Measurements from ENCODE around the gene SBK3.
A peak's percentile ranks its signal among the peaks of the same experiment; 100 is the strongest.

Gene SBK3, protein sequence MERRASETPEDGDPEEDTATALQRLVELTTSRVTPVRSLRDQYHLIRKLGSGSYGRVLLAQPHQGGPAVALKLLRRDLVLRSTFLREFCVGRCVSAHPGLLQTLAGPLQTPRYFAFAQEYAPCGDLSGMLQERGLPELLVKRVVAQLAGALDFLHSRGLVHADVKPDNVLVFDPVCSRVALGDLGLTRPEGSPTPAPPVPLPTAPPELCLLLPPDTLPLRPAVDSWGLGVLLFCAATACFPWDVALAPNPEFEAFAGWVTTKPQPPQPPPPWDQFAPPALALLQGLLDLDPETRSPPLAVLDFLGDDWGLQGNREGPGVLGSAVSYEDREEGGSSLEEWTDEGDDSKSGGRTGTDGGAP

DNA sequence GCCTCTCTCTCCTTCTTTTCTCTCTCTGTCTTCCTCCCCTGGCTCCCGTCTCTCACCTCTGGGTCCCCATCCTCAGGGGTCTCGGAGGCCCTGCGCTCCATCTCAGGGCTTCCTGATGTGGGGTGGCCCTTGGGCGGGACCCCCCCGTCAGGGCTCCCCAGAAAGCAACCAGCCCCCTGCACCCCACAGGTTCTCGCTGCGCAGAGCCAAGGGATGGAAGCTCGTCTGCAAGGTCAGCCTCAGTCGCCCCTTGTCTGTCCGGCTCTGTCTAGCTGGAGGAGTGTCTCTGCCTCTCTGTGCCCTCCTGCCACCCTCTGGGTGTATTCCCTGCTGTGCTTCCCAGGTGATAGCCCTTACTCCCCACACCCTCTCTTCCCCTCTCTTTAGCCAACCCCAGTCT lies at the start of gene SBK3:
SBK3 (minus strand) TSS at position 101 of the 400 bp plus-strand sequence; CDS start at position 101, 0 bp downstream.
- no peak within 1 kb of the TSS for H3K4me3 ChIP-seq
- TF ChIP-seq, protein P1, sequence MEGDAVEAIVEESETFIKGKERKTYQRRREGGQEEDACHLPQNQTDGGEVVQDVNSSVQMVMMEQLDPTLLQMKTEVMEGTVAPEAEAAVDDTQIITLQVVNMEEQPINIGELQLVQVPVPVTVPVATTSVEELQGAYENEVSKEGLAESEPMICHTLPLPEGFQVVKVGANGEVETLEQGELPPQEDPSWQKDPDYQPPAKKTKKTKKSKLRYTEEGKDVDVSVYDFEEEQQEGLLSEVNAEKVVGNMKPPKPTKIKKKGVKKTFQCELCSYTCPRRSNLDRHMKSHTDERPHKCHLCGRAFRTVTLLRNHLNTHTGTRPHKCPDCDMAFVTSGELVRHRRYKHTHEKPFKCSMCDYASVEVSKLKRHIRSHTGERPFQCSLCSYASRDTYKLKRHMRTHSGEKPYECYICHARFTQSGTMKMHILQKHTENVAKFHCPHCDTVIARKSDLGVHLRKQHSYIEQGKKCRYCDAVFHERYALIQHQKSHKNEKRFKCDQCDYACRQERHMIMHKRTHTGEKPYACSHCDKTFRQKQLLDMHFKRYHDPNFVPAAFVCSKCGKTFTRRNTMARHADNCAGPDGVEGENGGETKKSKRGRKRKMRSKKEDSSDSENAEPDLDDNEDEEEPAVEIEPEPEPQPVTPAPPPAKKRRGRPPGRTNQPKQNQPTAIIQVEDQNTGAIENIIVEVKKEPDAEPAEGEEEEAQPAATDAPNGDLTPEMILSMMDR (IDR thresholded peaks at IDR 0.05): no peak
- peak within 1 kb of the TSS; percentile 5 to 52 for H3K27ac ChIP-seq
- DNase-seq (ENCODE audit: low spot score): no peak

DNA sequence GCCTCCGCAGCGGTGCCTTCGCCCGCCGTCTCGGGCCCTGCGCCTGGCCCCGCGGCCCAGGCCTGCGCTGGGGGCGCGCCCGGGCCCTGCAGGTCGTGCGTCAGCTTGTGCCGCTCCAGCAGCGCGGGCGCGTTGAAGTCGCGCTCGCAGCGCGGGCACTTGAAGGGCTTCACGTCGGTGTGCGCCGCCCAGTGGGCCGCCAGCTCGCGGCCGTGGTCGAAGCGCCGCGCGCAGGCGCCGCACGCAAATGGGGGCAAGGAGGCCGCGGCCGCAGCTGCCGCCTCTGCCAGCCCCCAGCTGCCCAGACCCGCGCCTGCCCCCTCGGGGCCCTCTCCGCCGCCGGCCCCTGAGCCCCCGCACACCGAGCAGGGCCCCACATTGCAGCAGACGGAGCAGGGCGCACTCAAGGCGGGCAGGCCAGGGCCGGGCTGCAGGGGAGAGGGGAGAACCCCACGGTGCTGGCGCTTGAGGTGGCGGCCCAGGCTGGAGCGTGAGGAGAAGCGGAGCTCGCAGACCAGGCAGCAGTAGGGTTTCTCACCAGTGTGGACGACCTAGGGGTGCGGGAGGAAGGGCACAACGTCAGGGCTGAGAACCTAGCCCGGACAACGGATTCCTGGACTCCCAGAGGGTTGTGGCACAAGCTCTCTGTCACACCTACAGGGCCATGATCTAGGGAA lies 47.9 kb upstream of the SBK3 start:
- Histone ChIP-seq H3K27ac (no peak overlapping the region), H3K4me3 (no peak overlapping the region)
- DNase-seq (ENCODE audit: low spot score): no peak
- TF ChIP-seq, protein P1 (IDR thresholded peaks at IDR 0.05): no peak

DNA sequence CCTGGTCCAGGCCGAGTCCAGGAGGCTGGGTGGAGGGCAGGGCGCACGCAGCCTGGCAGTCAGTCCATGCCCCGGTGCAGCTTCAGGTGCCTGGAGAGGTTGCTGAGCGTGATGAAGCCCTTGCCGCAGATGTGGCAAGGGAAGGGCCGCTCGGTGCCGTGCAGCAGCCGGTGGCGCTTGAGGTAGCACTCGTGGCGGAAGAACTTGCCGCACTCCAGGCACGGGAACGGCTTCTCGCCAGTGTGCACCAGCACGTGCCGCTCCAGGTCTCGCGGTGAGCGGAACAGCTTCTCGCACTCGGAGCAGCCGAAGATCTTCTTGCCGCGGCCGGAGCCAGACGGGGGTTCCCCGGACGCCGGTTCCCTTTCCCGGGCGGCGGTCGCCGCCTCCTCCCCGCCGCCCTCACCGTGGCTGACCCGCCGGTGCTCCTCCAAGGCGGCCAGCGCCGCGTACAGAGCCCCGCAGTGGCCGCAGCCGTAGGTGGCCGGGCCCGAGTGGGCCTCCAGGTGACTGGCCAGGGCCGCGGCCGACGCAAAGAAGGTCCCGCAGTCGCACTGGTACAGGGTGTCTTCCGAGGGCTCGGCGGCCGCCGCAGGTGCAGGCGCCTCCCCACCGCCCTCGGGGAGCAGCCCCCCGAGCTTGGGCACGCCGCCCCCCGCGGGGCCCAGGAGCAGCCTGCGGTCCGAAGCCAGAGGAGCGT lies 47.2 kb upstream of the SBK3 start:
- no peak overlapping the region for H3K27ac ChIP-seq
- no peak overlapping the region for H3K4me3 ChIP-seq
- TF ChIP-seq, protein P1 (IDR thresholded peaks at IDR 0.05): no peak
- DNase-seq (ENCODE audit: low spot score): no peak

DNA sequence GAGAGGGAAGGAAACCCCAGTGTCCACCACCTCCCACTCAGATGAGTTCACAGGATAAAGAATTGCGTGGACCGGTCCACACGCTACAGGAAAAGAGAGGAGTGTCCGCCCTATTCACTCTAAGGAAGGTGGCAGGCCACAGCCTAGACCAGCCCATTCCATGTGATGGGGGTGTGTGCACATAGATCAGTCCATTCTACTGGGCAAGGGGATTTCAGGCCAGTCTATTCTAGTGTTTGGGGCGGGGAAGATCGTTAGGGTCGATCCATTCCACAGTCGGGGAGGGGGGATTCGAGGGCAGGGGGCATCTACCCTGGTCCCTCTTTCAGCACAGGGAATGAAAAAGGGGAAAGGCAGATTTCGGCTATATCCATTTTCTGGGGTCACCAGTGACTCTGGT lies 46.2 kb upstream of the SBK3 start:
- Histone ChIP-seq H3K4me3 (no peak overlapping the region), H3K27ac (no peak overlapping the region)
- TF ChIP-seq, protein P1 (IDR thresholded peaks at IDR 0.05): no peak
- DNase-seq (ENCODE audit: low spot score): no peak

DNA sequence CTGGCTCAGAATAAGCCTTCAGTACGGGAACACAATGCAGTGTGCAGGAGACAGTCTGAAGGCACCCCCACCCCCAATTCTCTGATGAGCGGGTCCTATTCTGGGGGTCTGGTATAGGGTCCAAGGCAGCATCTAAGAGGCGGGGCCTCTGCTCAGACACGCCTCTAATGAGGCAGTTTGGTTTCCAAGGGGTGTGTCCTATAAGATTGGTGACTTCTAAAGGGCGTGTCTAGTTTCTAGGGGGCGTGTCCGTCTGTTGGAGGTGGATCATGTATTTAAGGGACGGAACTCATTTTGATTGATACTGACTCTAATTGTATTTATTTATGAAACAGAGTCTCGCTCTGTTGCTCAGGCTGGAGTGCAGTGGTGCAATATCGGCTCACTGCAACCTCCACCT lies 45.3 kb upstream of the SBK3 start:
- no peak overlapping the region for H3K4me3 ChIP-seq
- no peak overlapping the region for H3K27ac ChIP-seq
- DNase-seq (ENCODE audit: low spot score): no peak
- TF ChIP-seq, protein P1 (IDR thresholded peaks at IDR 0.05): no peak

DNA sequence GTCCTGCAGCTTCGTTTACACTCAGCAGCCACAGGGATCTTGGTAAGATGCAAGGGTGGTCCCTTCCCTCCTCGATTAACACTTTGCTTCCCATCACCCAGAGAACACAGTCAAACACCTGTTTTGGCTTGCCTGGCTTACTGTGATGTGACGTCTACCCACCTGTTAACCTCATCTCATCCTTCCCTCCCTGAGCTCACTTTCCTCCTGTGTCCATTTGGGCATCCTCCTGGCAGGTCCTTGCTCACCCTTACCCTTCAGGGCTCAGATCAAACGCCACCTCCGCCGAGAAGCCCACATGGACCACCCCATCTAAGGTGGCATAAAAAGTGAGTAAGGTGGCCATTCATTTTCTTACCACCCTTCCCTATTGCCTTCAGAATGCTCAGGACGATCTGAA lies 44.8 kb upstream of the SBK3 start:
- Histone ChIP-seq H3K4me3 (no peak overlapping the region), H3K27ac (no peak overlapping the region)
- TF ChIP-seq, protein P1 (IDR thresholded peaks at IDR 0.05): no peak
- no peak for DNase-seq (ENCODE audit: low spot score)

Measured in coronary artery (tissue), 2 donors.